ENCODE results near the gene PTPRD. TPM values are rescaled to one million over a fixed set of nuclear protein-coding genes. Genes with fewer than 3 reads are reported as not detected.

Gene PTPRD
- total and polyA plus RNA-seq, 2 donors (not counting 1 experiment from before 2014, with no cell fraction given): not detected

- H3K27me3 Mint-ChIP-seq: peaks cover 4% of the 10 kb centered on the region
- no peaks in the 10 kb centered on the region for H3K27me3 ChIP-seq (replicated peaks in 1 of 4; ENCODE audit: control extremely low read depth in 1 of 4, control insufficient read depth in 3 of 4, insufficient read depth in 4 of 4, low read length in 3 of 4)
- H3K4me3 Mint-ChIP-seq: no peak overlapping the region
- POLR2A ChIA-PET: no interaction called here
- no peak overlapping the region for H3K27ac Mint-ChIP-seq
- no peak overlapping the region for H3K4me3 ChIP-seq (ENCODE audit: control extremely low read depth in 1 of 5, extremely low read depth in 1 of 5, insufficient read depth in 1 of 5, low read depth in 2 of 5, low read length in 4 of 5)
- no peaks in the 10 kb centered on the region for H3K4me1 Mint-ChIP-seq
- H3K79me2 ChIP-seq (ENCODE audit: control insufficient read depth, insufficient read depth, low read length): no peaks in the 10 kb centered on the region
- no peaks in the 10 kb centered on the region for H3K9me3 ChIP-seq (ENCODE audit: control extremely low read depth in 1 of 3, control insufficient read depth in 2 of 3, insufficient read depth in 1 of 3, low read length in 2 of 3)
- H4K20me1 ChIP-seq (ENCODE audit: control insufficient read depth, insufficient read depth, low read length, poor library complexity, severe bottlenecking): no peaks in the 10 kb centered on the region
- H3K27ac ChIP-seq (ENCODE audit: low read length in 2 of 2): no peak overlapping the region
- no peak overlapping the region for H3K4me2 ChIP-seq (replicated peaks; ENCODE audit: low read depth, low read length, poor library complexity, severe bottlenecking)
- no peak for TF ChIP-seq EZH2 (IDR thresholded peaks at IDR 0.05; ENCODE audit: borderline replicate concordance, insufficient read depth, low read depth, low read length, poor library complexity, severe bottlenecking)
- no peak for TF ChIP-seq CTCF (IDR thresholded peaks at IDR 0.05)
- H3K9me3 Mint-ChIP-seq (ENCODE audit: insufficient read depth): no peaks in the 10 kb centered on the region
- no peaks in the 10 kb centered on the region for H3K4me1 ChIP-seq (ENCODE audit: control insufficient read depth in 2 of 2, insufficient read depth in 2 of 2, low read length in 2 of 2)
- no peak for DNase-seq
- intact Hi-C loops (cut with micrococcal nuclease): no loop called here
- no peak overlapping the region for H3K9ac ChIP-seq (ENCODE audit: low read length)
- CTCF ChIA-PET: no interaction called here
- no peak overlapping the region for H2AFZ ChIP-seq (ENCODE audit: insufficient read depth, low read depth, low read length, poor library complexity, severe bottlenecking)
- 100% methylated on average over 2 of the region's 3 CpGs for WGBS (ENCODE audit: insufficient coverage)
- ATAC-seq (ENCODE audit: low read depth): no peak
- H3K36me3 ChIP-seq (replicated peaks in 1 of 2; ENCODE audit: control extremely low read depth in 1 of 2, control insufficient read depth in 1 of 2, extremely low read depth in 1 of 2, insufficient read depth in 2 of 2, low read length in 1 of 2): no peaks in the 10 kb centered on the region
Observed at GRCh38 chr9:8412327-8412726, 2200.5 kb downstream of the PTPRD start.

- Histone ChIP-seq H3K4me2 (replicated peaks; ENCODE audit: low read depth, low read length, poor library complexity, severe bottlenecking) (no peak overlapping the region), H3K4me3 (ENCODE audit: control extremely low read depth in 1 of 5, extremely low read depth in 1 of 5, insufficient read depth in 1 of 5, low read depth in 2 of 5, low read length in 4 of 5) (no peak overlapping the region), H3K36me3 (replicated peaks in 1 of 2; ENCODE audit: control extremely low read depth in 1 of 2, control insufficient read depth in 1 of 2, extremely low read depth in 1 of 2, insufficient read depth in 2 of 2, low read length in 1 of 2) (no peaks in the 10 kb centered on the region), H3K9me3 (ENCODE audit: control extremely low read depth in 1 of 3, control insufficient read depth in 2 of 3, insufficient read depth in 1 of 3, low read length in 2 of 3) (no peaks in the 10 kb centered on the region), H3K27ac (ENCODE audit: low read length in 2 of 2) (no peak overlapping the region), H3K9ac (ENCODE audit: low read length) (no peak overlapping the region), H3K4me1 (ENCODE audit: control insufficient read depth in 2 of 2, insufficient read depth in 2 of 2, low read length in 2 of 2) (no peaks in the 10 kb centered on the region), H4K20me1 (ENCODE audit: control insufficient read depth, insufficient read depth, low read length, poor library complexity, severe bottlenecking) (no peaks in the 10 kb centered on the region), H3K27me3 (replicated peaks in 1 of 4; ENCODE audit: control extremely low read depth in 1 of 4, control insufficient read depth in 3 of 4, insufficient read depth in 4 of 4, low read length in 3 of 4) (no peaks in the 10 kb centered on the region), H3K79me2 (ENCODE audit: control insufficient read depth, insufficient read depth, low read length) (no peaks in the 10 kb centered on the region), H2AFZ (ENCODE audit: insufficient read depth, low read depth, low read length, poor library complexity, severe bottlenecking) (no peak overlapping the region)
- DNase-seq: no peak
- H3K27me3 Mint-ChIP-seq: peaks cover 4% of the 10 kb centered on the region
- no peak overlapping the region for H3K4me3 Mint-ChIP-seq
- intact Hi-C loops (cut with micrococcal nuclease): no loop called here
- WGBS (ENCODE audit: insufficient coverage): 100% methylated on average over 2 of the region's 9 CpGs
- no peak for TF ChIP-seq EZH2 (IDR thresholded peaks at IDR 0.05; ENCODE audit: borderline replicate concordance, insufficient read depth, low read depth, low read length, poor library complexity, severe bottlenecking)
- TF ChIP-seq CTCF (IDR thresholded peaks at IDR 0.05): no peak
- H3K27ac Mint-ChIP-seq: no peak overlapping the region
- CTCF ChIA-PET: no interaction called here
- no peak for ATAC-seq (ENCODE audit: low read depth)
- H3K9me3 Mint-ChIP-seq (ENCODE audit: insufficient read depth): no peaks in the 10 kb centered on the region
- H3K4me1 Mint-ChIP-seq: no peaks in the 10 kb centered on the region
- POLR2A ChIA-PET: no interaction called here
Observed at GRCh38 chr9:8408575-8409190, 2204.1 kb downstream of the PTPRD start.

Data from B cell (primary cell).